GM19240 (cell line): ENCODE results near the gene MIF4GD.

ENCODE experiments used
- DNase-seq: peaks from one replicate; pipeline ENCODE4 v3.0.0; 2011; ENCODE audit warnings: low spot score; ENCODE audit not compliant: insufficient read length

The MIF4GD gene

DNA sequence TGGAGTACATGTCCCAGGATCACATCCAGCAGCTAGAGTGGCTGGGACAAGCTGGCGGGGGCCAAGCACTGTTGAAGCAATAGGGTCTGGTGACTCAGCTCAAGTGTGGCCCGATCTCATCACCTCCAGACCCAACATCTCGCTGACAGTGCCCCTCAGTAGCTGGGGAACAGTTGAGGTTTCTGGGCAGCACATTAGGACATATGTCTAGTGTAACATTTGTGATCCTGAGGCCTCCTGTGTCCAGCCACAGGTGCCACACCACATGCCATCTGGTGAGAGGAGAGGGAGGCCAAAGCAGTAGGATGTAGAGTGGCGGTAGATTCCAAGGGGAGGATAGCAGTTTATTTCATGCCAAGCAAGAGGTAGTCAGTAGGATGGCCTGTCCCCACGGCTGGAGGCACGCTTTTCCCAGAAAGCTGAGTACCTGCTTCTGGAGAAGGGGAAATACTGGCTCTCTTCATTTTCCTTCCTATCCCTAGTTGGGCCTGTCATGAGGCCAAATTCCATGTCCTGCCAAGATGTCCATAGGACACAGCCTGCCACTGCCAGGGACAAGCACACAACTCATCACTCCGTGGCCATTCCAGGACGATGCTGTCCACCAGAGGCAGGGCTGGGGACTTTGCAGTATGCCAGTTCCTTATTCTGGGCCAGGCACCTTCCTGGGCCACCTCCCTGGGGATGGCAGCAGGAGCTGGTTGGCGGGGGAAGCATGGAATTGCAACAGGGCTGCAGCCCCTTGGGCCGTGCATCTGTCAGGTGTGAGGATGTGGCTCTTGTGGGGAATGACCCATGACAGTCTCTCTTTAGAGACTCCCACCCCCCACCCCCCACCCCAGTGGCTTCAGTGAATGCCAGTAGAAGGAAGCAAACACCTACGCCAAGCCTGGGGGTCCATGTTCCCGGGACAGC lies 33.7 kb downstream of the MIF4GD start:
- no peak for DNase-seq

DNA sequence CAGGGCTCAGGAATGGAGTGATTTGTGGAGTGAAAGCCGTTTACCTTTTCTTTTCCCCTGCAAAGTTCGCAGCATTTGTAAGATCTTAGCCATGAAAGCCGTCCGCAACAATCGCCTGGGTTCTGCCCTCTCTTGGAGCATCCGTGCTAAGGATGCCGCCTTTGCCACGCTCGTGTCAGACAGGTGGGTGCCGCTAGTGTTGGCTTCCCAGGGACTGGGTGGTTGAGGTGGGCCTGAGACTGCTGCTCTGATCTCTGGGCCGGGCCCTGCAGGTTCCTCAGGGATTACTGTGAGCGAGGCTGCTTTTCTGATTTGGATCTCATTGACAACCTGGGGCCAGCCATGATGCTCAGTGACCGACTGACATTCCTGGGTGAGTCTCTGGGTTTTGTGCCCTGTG lies 38.2 kb downstream of the MIF4GD start:
- DNase-seq, result no peak

DNA sequence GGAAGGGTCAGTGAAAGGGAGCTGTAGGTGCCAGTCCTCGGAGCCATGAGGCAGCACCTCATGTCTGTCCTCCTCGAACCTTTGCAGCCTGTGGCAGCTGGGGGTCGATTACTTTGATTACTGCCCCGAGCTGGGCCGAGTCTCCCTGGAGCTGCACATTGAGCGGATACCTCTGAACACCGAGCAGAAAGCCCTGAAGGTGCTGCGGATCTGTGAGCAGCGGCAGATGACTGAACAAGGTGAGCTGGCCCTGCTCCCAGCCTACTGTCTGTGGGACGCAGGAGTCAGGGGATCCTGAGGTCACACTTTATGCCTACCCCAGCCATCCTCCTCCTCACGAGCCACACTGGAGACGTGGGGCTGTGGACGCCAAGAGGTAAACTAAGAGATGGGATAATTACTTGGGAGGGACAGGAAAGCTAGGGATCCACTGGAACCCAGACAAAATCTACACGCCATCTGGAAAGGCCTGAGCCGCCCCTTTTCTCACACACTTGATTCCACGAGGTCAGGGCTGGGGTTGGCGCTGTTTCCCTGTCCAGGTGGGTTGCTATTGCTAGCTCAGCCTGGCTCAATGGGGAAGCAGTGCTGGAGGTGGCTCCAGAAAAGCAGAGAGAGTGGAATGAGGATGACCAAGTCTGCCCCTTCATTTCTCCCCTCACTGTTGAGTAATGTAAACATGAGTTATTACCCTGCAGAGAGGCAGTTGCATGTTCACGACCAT lies 39.1 kb downstream of the MIF4GD start:
- no peak for DNase-seq

DNA sequence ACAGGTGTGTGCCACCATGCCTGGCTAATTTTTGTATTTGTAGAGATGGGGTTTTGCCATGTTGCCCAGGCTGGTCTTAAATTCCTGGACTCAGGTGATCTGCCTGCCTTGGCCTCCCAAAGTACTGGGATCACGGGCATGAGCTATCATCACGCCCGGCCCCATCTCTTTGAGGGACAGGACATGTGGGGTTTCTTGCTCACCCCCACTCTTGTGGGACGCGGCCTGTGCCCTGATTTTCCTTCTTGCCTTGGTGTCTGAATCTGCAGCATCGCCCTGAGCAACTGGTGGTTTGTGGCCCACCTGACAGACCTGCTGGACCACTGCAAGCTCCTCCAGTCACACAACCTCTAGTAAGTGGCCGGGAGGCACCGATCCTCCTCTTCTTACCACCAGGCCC lies 40.0 kb downstream of the MIF4GD start:
- DNase-seq, result no peak

DNA sequence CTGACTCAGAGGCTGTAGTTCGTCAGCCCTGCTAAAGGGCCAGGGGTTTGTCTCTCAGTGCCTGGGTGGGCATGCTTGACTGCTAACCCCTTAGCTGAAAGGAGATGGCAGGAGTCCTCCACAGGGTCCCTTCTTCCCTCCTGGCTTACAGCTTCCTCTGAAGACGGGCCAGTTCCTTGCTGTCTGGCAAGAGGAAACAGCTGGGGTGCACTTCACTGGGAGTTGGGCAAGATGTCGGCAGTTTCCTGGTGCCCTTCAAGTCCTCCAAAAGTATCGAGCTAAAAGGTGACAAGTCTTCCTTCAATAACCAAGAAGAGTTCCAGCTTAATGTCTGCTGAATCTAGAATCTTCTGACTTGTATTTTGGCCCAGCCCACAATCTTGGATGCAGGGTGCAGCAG lies 42.2 kb downstream of the MIF4GD start:
- DNase-seq, result no peak

DNA sequence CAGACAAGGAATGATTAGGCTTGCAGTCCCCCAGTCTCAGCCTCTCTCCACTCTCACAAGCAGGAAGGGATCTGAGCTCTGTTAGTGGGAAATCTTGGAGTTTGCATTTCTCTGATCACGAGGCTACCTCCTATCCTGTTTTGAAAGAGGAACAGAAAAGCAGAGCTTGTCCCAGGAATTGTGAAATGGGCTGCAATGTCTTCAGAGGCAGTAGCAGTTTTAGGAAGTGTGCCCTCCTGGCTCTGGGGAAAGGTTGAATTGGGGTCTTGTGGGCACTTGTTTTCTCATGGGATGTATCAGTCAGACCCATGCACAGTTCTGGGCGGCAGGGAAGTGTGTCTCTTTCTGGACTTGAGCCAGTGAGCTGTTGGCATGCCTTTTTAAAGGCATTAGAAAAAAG lies 42.7 kb downstream of the MIF4GD start:
- no peak for DNase-seq

DNA sequence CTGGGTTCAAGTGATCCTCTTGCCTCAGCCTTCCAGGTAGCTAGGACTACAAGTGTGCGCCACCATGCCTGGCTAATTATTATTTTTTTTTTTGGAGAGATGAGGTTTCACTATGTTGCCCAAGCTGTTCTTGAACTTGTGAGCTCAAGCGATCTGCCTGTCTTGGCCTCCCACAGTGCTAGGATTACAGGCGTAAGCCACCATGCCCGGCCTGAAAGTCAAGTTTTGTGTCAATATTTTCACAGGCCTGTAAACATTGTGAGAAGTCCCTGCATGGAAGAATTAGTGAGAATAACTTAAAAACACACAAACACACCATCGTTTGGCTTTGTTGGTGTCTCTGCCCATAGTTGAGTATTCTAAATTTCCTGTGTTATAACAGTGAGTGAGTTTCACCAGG lies 43.3 kb downstream of the MIF4GD start:
- DNase-seq, result no peak

DNA sequence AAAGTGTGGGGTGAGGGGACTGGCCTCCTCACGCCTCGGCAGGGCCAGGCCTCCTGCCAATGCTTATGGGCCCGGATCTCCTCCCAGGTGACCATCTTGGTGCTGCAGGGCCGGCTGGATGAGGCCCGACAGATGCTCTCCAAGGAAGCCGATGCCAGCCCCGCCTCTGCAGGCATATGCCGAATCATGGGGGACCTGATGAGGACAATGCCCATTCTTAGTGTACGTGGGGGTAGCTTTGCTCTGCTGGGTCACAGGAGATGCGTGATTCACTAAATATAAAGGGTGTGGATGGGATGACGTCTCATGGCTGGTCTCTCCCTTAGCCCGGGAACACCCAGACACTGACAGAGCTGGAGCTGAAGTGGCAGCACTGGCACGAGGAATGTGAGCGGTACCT lies 46.0 kb downstream of the MIF4GD start:
- no peak for DNase-seq

DNA sequence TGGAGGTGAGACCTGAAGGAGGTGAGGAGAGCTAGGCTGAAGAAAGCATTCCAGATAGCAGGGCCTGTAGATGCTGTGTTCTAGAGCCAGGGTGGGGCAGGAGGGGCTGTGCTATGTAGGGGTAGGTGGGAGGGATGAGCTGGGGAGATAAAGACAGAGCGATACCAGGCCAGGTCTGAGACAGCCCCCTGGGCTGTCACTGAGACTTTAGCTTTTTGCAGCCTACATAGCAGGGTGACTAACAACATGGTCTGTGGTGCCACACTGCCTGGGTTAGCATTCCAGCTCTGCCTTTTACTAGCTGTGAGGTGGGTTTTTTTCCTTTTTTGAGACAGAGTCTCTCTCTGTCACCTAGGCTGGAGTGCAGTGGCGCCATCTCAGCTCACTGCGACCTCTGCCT lies 51.2 kb downstream of the MIF4GD start:
- no peak for DNase-seq

DNA sequence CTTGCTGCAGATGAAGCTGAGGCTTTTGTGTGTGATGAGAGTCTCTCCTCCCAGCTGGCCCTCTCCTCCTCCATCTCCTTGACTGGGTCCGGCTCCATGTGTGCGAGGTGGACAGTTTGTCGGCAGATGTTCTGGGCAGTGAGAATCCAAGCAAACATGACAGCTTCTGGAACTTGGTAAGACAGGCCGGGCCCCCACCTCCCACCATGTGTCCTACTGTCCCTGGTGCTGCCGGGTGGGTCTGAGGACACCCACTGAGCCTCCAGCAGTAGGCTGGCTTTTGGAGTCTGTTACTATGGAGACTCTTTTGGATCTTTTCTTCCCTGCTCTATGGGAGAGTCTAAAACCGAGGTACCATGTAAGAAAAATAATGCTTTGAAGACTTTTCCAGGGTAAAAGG lies 52.9 kb downstream of the MIF4GD start:
- DNase-seq, result no peak
